GM23248 (cell line): ENCODE results near the gene MYZAP. TPM values are rescaled to one million over a fixed set of nuclear protein-coding genes. Genes with fewer than 3 reads are reported as not detected.
A peak's percentile ranks its signal among the peaks of the same experiment; 100 is the strongest.

Experiments used
- DNase-seq: peaks from one replicate; pipeline ENCODE4 v3.0.0-alpha.2; 2015
- H2AFZ ChIP-seq: fragments of 200-600 bp; sonication (generic); 2 replicates; pipeline ENCODE4 v1.6.1; 2016; ENCODE audit warnings: antibody characterized with exemption
- H3F3A ChIP-seq: fragments of 200-600 bp; sonication (generic); 2 replicates; pipeline ENCODE4 v1.6.1; 2016; ENCODE audit warnings: mild to moderate bottlenecking, antibody characterized with exemption, mixed run types; ENCODE audit not compliant: insufficient read depth
- H3K27ac ChIP-seq: fragments of 200-600 bp; sonication (generic); 2 replicates; pipeline ENCODE4 v1.5.1; 2016; ENCODE audit warnings: mild to moderate bottlenecking
- H3K27me3 ChIP-seq: fragments of 200-600 bp; sonication (generic); replicated peaks from 2 replicates; pipeline ENCODE4 v1.6.1; 2016; ENCODE audit warnings: mild to moderate bottlenecking; ENCODE audit not compliant: insufficient read depth
- H3K36me3 ChIP-seq: fragments of 200-600 bp; sonication (generic); 2 replicates; pipeline ENCODE4 v1.6.1; 2016; ENCODE audit warnings: low read depth, mild to moderate bottlenecking
- H3K4me1 ChIP-seq: fragments of 200-600 bp; sonication (generic); 2 replicates; pipeline ENCODE4 v1.6.1; 2016; ENCODE audit warnings: mild to moderate bottlenecking; ENCODE audit not compliant: insufficient read depth
- H3K4me2 ChIP-seq: fragments of 200-600 bp; sonication (generic); one replicate; pipeline ENCODE4 v1.6.1; 2016; ENCODE audit warnings: mild to moderate bottlenecking; ENCODE audit not compliant: unreplicated experiment
- H3K4me3 ChIP-seq: fragments of 200-600 bp; sonication (generic); 2 replicates; pipeline ENCODE4 v1.5.1; 2016; ENCODE audit warnings: mild to moderate bottlenecking
- H3K79me2 ChIP-seq: fragments of 200-600 bp; sonication (generic); 2 replicates; pipeline ENCODE4 v1.6.1; 2016; ENCODE audit warnings: mild to moderate bottlenecking; ENCODE audit not compliant: insufficient read depth
- H3K9ac ChIP-seq: fragments of 200-600 bp; sonication (generic); 2 replicates; pipeline ENCODE4 v1.6.1; 2016; ENCODE audit warnings: mild to moderate bottlenecking
- H3K9me2 ChIP-seq: fragments of 200-600 bp; sonication (generic); 2 replicates; pipeline ENCODE4 v1.6.1; 2016; ENCODE audit warnings: mixed run types, mild to moderate bottlenecking, moderate library complexity; ENCODE audit not compliant: insufficient read depth
- H3K9me3 ChIP-seq: fragments of 200-600 bp; sonication (generic); one replicate; pipeline ENCODE4 v1.6.1; 2017; ENCODE audit warnings: low read depth
- H4K20me1 ChIP-seq: fragments of 200-600 bp; sonication (generic); 2 replicates; pipeline ENCODE4 v1.6.0; 2016; ENCODE audit not compliant: insufficient read depth
- EZH2 ChIP-seq: fragments of 200-600 bp; sonication (generic); IDR thresholded peaks from 2 replicates; pipeline ENCODE4 v1.6.1; 2018; ENCODE audit warnings: antibody characterized with exemption, mild to moderate bottlenecking; ENCODE audit not compliant: insufficient read depth, poor library complexity, severe bottlenecking
- EZH2phosphoT487 ChIP-seq: fragments of 200-600 bp; sonication (generic); IDR thresholded peaks from 2 replicates; pipeline ENCODE4 v1.6.1; 2018; ENCODE audit warnings: antibody characterized with exemption, moderate library complexity, mild to moderate bottlenecking, low read depth; ENCODE audit not compliant: insufficient read depth
- WGBS, 2 experiments: methylation state at CpG; one replicate each; pipeline ENCODE4 v1.1.6; 2015 to 2017; ENCODE audit warnings: low lambda C conversion rate in 2 of 2, low coverage in 1 of 2; ENCODE audit errors: missing lambda C conversion rate in 2 of 2; 5-methylcytosine and 5-hydroxymethylcytosine counted together
- in situ Hi-C: fragments of 300-500 bp; cut with MboI; formaldehyde crosslinking; loops from 2 replicates; pipeline ENCODE4 v1.15.0; 2020
- polyA plus RNA-seq: library from polyadenylated mRNA; unstranded; fragments of >200 nt; fragmentation: Nextera tagmentation; extraction: Ambion mirVana; gene quantifications from 2 replicates; pipeline ENCODE4 v1.2.1, GENCODE V29; 2016
- total RNA-seq: library from RNA; depleted of rRNA; stranded (reverse); fragments of >200 nt; shearing (Covaris generic); gene quantifications from 2 replicates; pipeline ENCODE4 v1.2.3, GENCODE V29; 2014

Gene MYZAP
- total and polyA plus RNA-seq, 2 experiments from 2014 or later: 0.11 TPM; not detected in 1

GRCh38 chr15:57655053-57655452 lies 63.3 kb downstream of the MYZAP start:
- no peak overlapping the region for H3K4me3 ChIP-seq
- H3K27me3 ChIP-seq: no peaks in the 10 kb centered on the region
- H3K9me2 ChIP-seq: no peaks in the 10 kb centered on the region
- peak overlapping the region; percentile 50 for H3K9ac ChIP-seq
- peaks cover 7% of the 10 kb centered on the region for H3F3A ChIP-seq
- no peaks in the 10 kb centered on the region for H3K36me3 ChIP-seq
- no peaks in the 10 kb centered on the region for H3K9me3 ChIP-seq
- 90 to 92% methylated on average over 6 of the region's 6 CpGs for WGBS, 2 experiments
- no peak for DNase-seq
- H2AFZ ChIP-seq: peak overlapping the region; percentile 77
- H3K79me2 ChIP-seq: no peaks in the 10 kb centered on the region
- no peaks in the 10 kb centered on the region for H4K20me1 ChIP-seq
- H3K4me1 ChIP-seq: peaks cover 11% of the 10 kb centered on the region
- in situ Hi-C loops: no loop called here
- no peak for TF ChIP-seq EZH2phosphoT487
- H3K27ac ChIP-seq: peak overlapping the region; percentile 72
- H3K4me2 ChIP-seq: peak overlapping the region; percentile 65

- Histone ChIP-seq H2AFZ (no peak overlapping the region), H3K9ac (no peak overlapping the region), H3K27ac (no peak overlapping the region), H3F3A (peaks cover 5% of the 10 kb centered on the region), H3K36me3 (no peaks in the 10 kb centered on the region), H3K9me2 (no peaks in the 10 kb centered on the region), H3K79me2 (no peaks in the 10 kb centered on the region), H4K20me1 (no peaks in the 10 kb centered on the region), H3K4me3 (no peak overlapping the region), H3K27me3 (no peaks in the 10 kb centered on the region), H3K4me1 (peaks cover 11% of the 10 kb centered on the region), H3K4me2 (no peak overlapping the region), H3K9me3 (no peaks in the 10 kb centered on the region)
- TF ChIP-seq EZH2phosphoT487 (no peak), EZH2 (no peak)
- WGBS, 2 experiments: 95 to 100% methylated on average over 1 of the region's 1 CpG
- in situ Hi-C loops: no loop called here
- DNase-seq: no peak
Measured at GRCh38 chr15:57655809-57656208, 64.1 kb downstream of the MYZAP start.

GRCh38 chr15:57656434-57656833 lies 64.7 kb downstream of the MYZAP start:
- Histone ChIP-seq H3K27ac (no peak overlapping the region), H3K79me2 (no peaks in the 10 kb centered on the region), H2AFZ (no peak overlapping the region), H3K36me3 (no peaks in the 10 kb centered on the region), H3F3A (peaks cover 5% of the 10 kb centered on the region), H3K9me2 (no peaks in the 10 kb centered on the region), H4K20me1 (no peaks in the 10 kb centered on the region), H3K9me3 (no peaks in the 10 kb centered on the region), H3K4me1 (peaks cover 11% of the 10 kb centered on the region), H3K9ac (no peak overlapping the region), H3K4me3 (no peak overlapping the region), H3K27me3 (no peaks in the 10 kb centered on the region), H3K4me2 (no peak overlapping the region)
- TF ChIP-seq EZH2 (no peak), EZH2phosphoT487 (no peak)
- in situ Hi-C loops: no loop called here
- 89 to 90% methylated on average over 3 of the region's 3 CpGs for WGBS, 2 experiments
- no peak for DNase-seq

GRCh38 chr15:57657619-57658018 lies 65.9 kb downstream of the MYZAP start:
- TF ChIP-seq EZH2phosphoT487: no peak
- no peak for TF ChIP-seq EZH2

More at GRCh38 chr15:57657619-57658018, 65.9 kb downstream of the MYZAP start:
- no peaks in the 10 kb centered on the region for H3K27me3 ChIP-seq
- H2AFZ ChIP-seq: no peak overlapping the region
- H4K20me1 ChIP-seq: no peaks in the 10 kb centered on the region
- in situ Hi-C loops: no loop called here
- peaks cover 11% of the 10 kb centered on the region for H3K4me1 ChIP-seq
- peaks cover 5% of the 10 kb centered on the region for H3F3A ChIP-seq
- H3K9me3 ChIP-seq: no peaks in the 10 kb centered on the region
- H3K27ac ChIP-seq: no peak overlapping the region
- DNase-seq: no peak
- no peak overlapping the region for H3K4me2 ChIP-seq
- H3K36me3 ChIP-seq: no peaks in the 10 kb centered on the region
- no peak overlapping the region for H3K9ac ChIP-seq
- H3K9me2 ChIP-seq: no peaks in the 10 kb centered on the region
- H3K79me2 ChIP-seq: no peaks in the 10 kb centered on the region
- no peak overlapping the region for H3K4me3 ChIP-seq
- 83 to 84% methylated on average over 1 of the region's 1 CpG for WGBS, 2 experiments
